Placental pericyte (primary cell): Measurements from ENCODE around the gene CYP3A4. TPM values are rescaled to one million over a fixed set of nuclear protein-coding genes. Genes with fewer than 3 reads are reported as not detected.

Experiments used
- small RNA-seq: library from RNA; depleted of rRNA; stranded (forward); fragments of <200 nt; gene quantifications from one replicate; pipeline ENCODE3, GENCODE V24; 2012; ENCODE audit warnings: low replicate concordance
- total RNA-seq: library from RNA; depleted of rRNA; stranded (reverse); fragments of >200 nt; gene quantifications from 2 replicates; pipeline ENCODE4 v1.2.3, GENCODE V29; 2012

The CYP3A4 gene
- not detected in 2 replicates for total RNA-seq

DNA sequence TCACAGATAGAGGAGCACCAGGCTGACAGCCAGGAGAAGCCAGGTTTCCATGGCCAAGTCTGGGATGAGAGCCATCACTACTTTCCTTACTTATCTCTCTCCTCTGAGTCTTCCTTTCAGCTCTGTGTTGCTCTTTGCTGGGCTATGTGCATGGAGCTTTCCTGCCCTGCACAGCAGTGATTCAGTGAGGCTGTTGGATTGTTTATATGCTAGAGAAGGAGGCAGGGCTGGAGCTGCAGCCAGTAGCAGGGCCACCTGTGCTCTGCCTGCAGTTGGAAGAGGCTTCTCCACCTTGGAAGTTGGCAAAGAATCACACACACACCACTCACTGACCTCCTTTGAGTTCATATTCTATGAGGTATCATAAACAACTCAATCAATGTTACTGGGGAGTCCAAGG lies at the start of gene CYP3A4:
CYP3A4 (minus strand) TSS at position 178 of the 400 bp plus-strand sequence; CDS start at position 75, 103 bp downstream.

DNA sequence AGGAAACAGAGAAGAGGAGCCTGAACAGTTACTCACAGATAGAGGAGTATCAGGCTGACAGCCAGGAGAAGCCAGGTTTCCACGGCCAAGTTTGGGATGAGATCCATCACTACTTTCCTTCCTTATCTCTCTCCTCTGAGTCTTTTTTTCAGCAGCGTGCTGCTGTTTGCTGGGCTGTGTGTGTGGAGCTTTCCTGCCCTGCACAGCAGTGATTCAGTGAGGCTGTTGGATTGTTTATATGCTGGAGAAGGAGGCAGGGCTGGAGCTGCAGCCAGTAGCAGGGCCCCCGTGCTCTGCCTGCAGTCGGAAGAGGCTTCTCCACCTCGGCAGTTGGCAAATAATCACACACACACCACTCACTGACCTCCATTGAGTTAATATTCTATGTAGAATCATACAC lies 49.0 kb downstream of the CYP3A4 start, which contains the start of gene CYP3A7:
CYP3A7 (minus strand) TSS at position 210 of the 400 bp plus-strand sequence; CDS start at position 107, 103 bp downstream.

Small RNA genes lying within 50 kb of the gene (small RNA-seq; reads per million reads assigned to genes)
- gene CYP3A137P = not detected

Other genes starting within 250 kb of the CYP3A4 start
- 3.9 and 5.7 TPM in 2 replicates for gene FAM200A, start 232.1 kb downstream of the CYP3A4 start, total RNA-seq
- 65.9 and 85.3 TPM in 2 replicates for gene ZNF655, start 225.5 kb downstream of the CYP3A4 start, total RNA-seq
- gene TMEM225B, start 185.9 kb downstream of the CYP3A4 start, total RNA-seq = 0.44 TPM in 1 of 2 replicates, not detected in the other
- 8.3 and 15.9 TPM in 2 replicates for gene ZSCAN25, start 167.2 kb downstream of the CYP3A4 start, total RNA-seq
- under 0.01 and 0.72 TPM in 2 replicates for gene CYP3A5, start 104.2 kb downstream of the CYP3A4 start, total RNA-seq
- gene CYP3A7, start 49.0 kb downstream of the CYP3A4 start, total RNA-seq = 0.44 TPM in 1 of 2 replicates, not detected in the other
- not detected in 2 replicates for gene CYP3A43, start 43.8 kb upstream of the CYP3A4 start, total RNA-seq
- gene OR2AE1, start 92.8 kb upstream of the CYP3A4 start, total RNA-seq = 0.66 TPM in 1 of 2 replicates, not detected in the other
- 12.9 and 26.9 TPM in 2 replicates for gene TRIM4, start 135.3 kb upstream of the CYP3A4 start, total RNA-seq
- not detected in 2 replicates for gene GJC3, start 145.4 kb upstream of the CYP3A4 start, total RNA-seq
- gene AZGP1, start 191.8 kb upstream of the CYP3A4 start, total RNA-seq = not detected in 2 replicates
- 31.9 and 33.3 TPM in 2 replicates for gene ZKSCAN1, start 231.4 kb upstream of the CYP3A4 start, total RNA-seq